HG03457 (cell line): Measurements from ENCODE around the gene BLVRA.

Experiments
- ATAC-seq: cut with Tn5 transposase; IDR thresholded peaks from one replicate; pipeline ENCODE4 v1.9.1; 2021; ENCODE audit warnings: moderate number of reproducible peaks; ENCODE audit not compliant: unreplicated experiment

BLVRA gene

DNA sequence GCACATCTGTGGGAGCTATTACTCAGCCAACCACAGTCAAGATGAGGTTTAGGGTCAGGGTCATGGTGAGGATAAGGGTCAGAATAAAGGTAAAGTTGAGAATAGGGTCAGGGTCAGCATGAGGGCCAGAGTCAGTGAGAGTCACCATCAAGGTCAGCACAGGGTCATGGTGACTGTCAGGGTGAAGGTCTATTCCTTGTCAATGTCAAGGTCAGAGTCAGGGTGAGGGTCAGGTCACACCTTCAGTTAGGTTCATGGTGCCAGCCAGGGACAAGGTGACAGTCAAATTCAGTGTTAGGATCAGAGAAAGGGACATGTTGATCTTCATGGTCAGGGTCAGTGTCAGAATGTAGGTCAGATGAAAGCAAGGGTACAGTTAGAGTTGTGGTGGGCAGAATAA, 96.7 kb downstream of the BLVRA start:
- ATAC-seq: no peak

DNA sequence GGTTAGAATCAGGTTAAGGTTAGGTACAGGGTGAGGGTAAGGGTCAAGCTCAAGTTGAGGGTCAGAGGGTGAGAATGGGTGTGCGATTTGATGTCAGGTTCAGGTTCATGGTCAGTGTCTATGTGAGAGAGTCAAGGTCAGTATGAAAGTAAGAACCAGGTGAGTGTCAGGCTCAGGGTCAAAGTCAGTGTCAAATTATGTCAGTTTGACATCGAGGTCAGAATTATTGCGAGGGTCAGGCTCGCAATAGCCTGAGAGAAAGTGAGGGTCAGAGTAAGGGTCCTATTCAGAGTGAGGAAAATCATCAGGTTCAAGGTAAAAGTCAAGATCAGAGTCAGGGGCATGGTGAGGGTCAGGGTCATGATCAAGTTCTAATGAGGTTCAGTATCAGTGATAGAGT, 97.8 kb downstream of the BLVRA start:
- ATAC-seq: no peak
